Activated T-cell treated with anti-CD3 and anti-CD28 coated beads, Interleukin-2, amount 50 U/mL, for 24 hours (primary cell): ENCODE measurements around the gene WEE1.
A peak's percentile ranks its signal among the peaks of the same experiment; 100 is the strongest.

Source experiments
- DNase-seq: peaks from one replicate; pipeline ENCODE4 v3.0.0-alpha.2; 2020
- H3K27ac Mint-ChIP-seq: 2 replicates; pipeline ENCODE4 v1.8.0; 2020; ENCODE audit warnings: mild to moderate bottlenecking, mixed read lengths
- H3K27me3 Mint-ChIP-seq: 2 replicates; pipeline ENCODE4 v1.8.0; 2020; ENCODE audit warnings: mixed read lengths
- H3K36me3 Mint-ChIP-seq: 2 replicates; pipeline ENCODE4 v1.8.0; 2020; ENCODE audit warnings: low read depth, mixed read lengths
- H3K4me1 Mint-ChIP-seq: 2 replicates; pipeline ENCODE4 v1.8.0; 2020; ENCODE audit warnings: low read depth, mixed read lengths
- H3K4me3 Mint-ChIP-seq: 2 replicates; pipeline ENCODE4 v1.8.0; 2020; ENCODE audit warnings: mild to moderate bottlenecking, moderate library complexity, mixed read lengths
- H3K9me3 Mint-ChIP-seq: 2 replicates; pipeline ENCODE4 v1.8.0; 2020; ENCODE audit warnings: mixed read lengths

WEE1 gene

GRCh38 chr11:9571763-9572115 is 1.7 kb upstream of the WEE1 start:
- Mint-ChIP-seq H3K27ac (no peak overlapping the region), H3K4me1 (peaks cover 37% of the 10 kb centered on the region), H3K9me3 (no peaks in the 10 kb centered on the region), H3K36me3 (peaks cover 25% of the 10 kb centered on the region), H3K4me3 (peak overlapping the region; percentile 85), H3K27me3 (peaks cover 8% of the 10 kb centered on the region)
- DNase-seq: no peak

- H3K4me3 Mint-ChIP-seq: peak overlapping the region; percentile 95
- H3K9me3 Mint-ChIP-seq: no peaks in the 10 kb centered on the region
- H3K27me3 Mint-ChIP-seq: peaks cover 8% of the 10 kb centered on the region
- peak overlapping the region; percentile 91 for H3K27ac Mint-ChIP-seq
- DNase-seq: no peak
- H3K4me1 Mint-ChIP-seq: peaks cover 47% of the 10 kb centered on the region
- peaks cover 46% of the 10 kb centered on the region for H3K36me3 Mint-ChIP-seq
Measured at GRCh38 chr11:9573775-9574621, 528 bp downstream of the WEE1 start.

- peaks cover 8% of the 10 kb centered on the region for H3K27me3 Mint-ChIP-seq
Measured at GRCh38 chr11:9574622-9575259, 1.3 kb downstream of the WEE1 start.

GRCh38 chr11:9575260-9576240 is 2.1 kb downstream of the WEE1 start:
- Mint-ChIP-seq H3K27me3 (peaks cover 8% of the 10 kb centered on the region), H3K9me3 (no peaks in the 10 kb centered on the region), H3K36me3 (peaks cover 59% of the 10 kb centered on the region), H3K4me1 (peaks cover 47% of the 10 kb centered on the region), H3K27ac (peak overlapping the region; percentile 83), H3K4me3 (peak overlapping the region; percentile 95)
- no peak for DNase-seq

More at GRCh38 chr11:9574622-9575259, 1.3 kb downstream of the WEE1 start:
- Mint-ChIP-seq H3K36me3 (peaks cover 53% of the 10 kb centered on the region), H3K4me3 (peak overlapping the region; percentile 95), H3K9me3 (no peaks in the 10 kb centered on the region), H3K27ac (peak overlapping the region; percentile 83), H3K4me1 (peaks cover 47% of the 10 kb centered on the region)
- DNase-seq: peak; percentile 60

GRCh38 chr11:9576701-9577381 is 3.4 kb downstream of the WEE1 start:
- no peak overlapping the region for H3K27ac Mint-ChIP-seq
- H3K9me3 Mint-ChIP-seq: no peaks in the 10 kb centered on the region
- no peak for DNase-seq
- H3K27me3 Mint-ChIP-seq: peaks cover 8% of the 10 kb centered on the region
- H3K4me3 Mint-ChIP-seq: peak overlapping the region; percentile 95
- peaks cover 72% of the 10 kb centered on the region for H3K36me3 Mint-ChIP-seq
- peaks cover 47% of the 10 kb centered on the region for H3K4me1 Mint-ChIP-seq

- no peak for DNase-seq
- Mint-ChIP-seq H3K4me3 (peak overlapping the region; percentile 95), H3K36me3 (peaks cover 79% of the 10 kb centered on the region), H3K27ac (peak overlapping the region; percentile 35), H3K4me1 (peaks cover 44% of the 10 kb centered on the region), H3K9me3 (no peaks in the 10 kb centered on the region), H3K27me3 (peaks cover 8% of the 10 kb centered on the region)
Measured at GRCh38 chr11:9577556-9577955, 4.1 kb downstream of the WEE1 start.

GRCh38 chr11:9580894-9581293 is 7.4 kb downstream of the WEE1 start:
- DNase-seq: no peak
- Mint-ChIP-seq H3K27ac (no peak overlapping the region), H3K4me1 (peaks cover 31% of the 10 kb centered on the region), H3K27me3 (no peaks in the 10 kb centered on the region), H3K36me3 (peaks cover 94% of the 10 kb centered on the region), H3K4me3 (no peak overlapping the region), H3K9me3 (no peaks in the 10 kb centered on the region)

- Mint-ChIP-seq H3K27ac (no peak overlapping the region), H3K9me3 (no peaks in the 10 kb centered on the region), H3K27me3 (no peaks in the 10 kb centered on the region), H3K4me3 (no peak overlapping the region), H3K36me3 (peaks cover 94% of the 10 kb centered on the region), H3K4me1 (peaks cover 23% of the 10 kb centered on the region)
- DNase-seq: no peak
Measured at GRCh38 chr11:9581556-9582161, 8.2 kb downstream of the WEE1 start.

GRCh38 chr11:9590717-9591116 is 17.2 kb downstream of the WEE1 start:
- no peak overlapping the region for H3K27ac Mint-ChIP-seq
- peaks cover 2% of the 10 kb centered on the region for H3K4me1 Mint-ChIP-seq
- H3K36me3 Mint-ChIP-seq: peaks cover 53% of the 10 kb centered on the region
- no peaks in the 10 kb centered on the region for H3K27me3 Mint-ChIP-seq
- H3K9me3 Mint-ChIP-seq: no peaks in the 10 kb centered on the region
- no peak for DNase-seq
- no peak overlapping the region for H3K4me3 Mint-ChIP-seq

GRCh38 chr11:9594267-9595046 is 21.0 kb downstream of the WEE1 start:
- Mint-ChIP-seq H3K27me3 (no peaks in the 10 kb centered on the region), H3K36me3 (peaks cover 20% of the 10 kb centered on the region), H3K27ac (no peak overlapping the region), H3K9me3 (no peaks in the 10 kb centered on the region), H3K4me3 (no peak overlapping the region), H3K4me1 (no peaks in the 10 kb centered on the region)
- no peak for DNase-seq

GRCh38 chr11:9596926-9597464 is 23.5 kb downstream of the WEE1 start:
- Mint-ChIP-seq H3K27ac (no peak overlapping the region), H3K4me3 (no peak overlapping the region), H3K36me3 (no peaks in the 10 kb centered on the region), H3K4me1 (peaks cover 20% of the 10 kb centered on the region), H3K9me3 (no peaks in the 10 kb centered on the region), H3K27me3 (no peaks in the 10 kb centered on the region)
- DNase-seq: no peak

- no peak for DNase-seq
- Mint-ChIP-seq H3K27me3 (no peaks in the 10 kb centered on the region), H3K27ac (peak overlapping the region; percentile 92), H3K36me3 (no peaks in the 10 kb centered on the region), H3K4me3 (no peak overlapping the region), H3K9me3 (no peaks in the 10 kb centered on the region), H3K4me1 (peaks cover 32% of the 10 kb centered on the region)
Measured at GRCh38 chr11:9600166-9600565, 26.7 kb downstream of the WEE1 start.

GRCh38 chr11:9600644-9601036 is 27.2 kb downstream of the WEE1 start:
- Mint-ChIP-seq H3K36me3 (no peaks in the 10 kb centered on the region), H3K27ac (peak overlapping the region; percentile 92), H3K27me3 (no peaks in the 10 kb centered on the region), H3K9me3 (no peaks in the 10 kb centered on the region), H3K4me3 (peak overlapping the region; percentile 69), H3K4me1 (peaks cover 32% of the 10 kb centered on the region)
- no peak for DNase-seq
